NCI-H2029 (cell line): ENCODE data around the gene IFITM5.

Experiments
- DNase-seq: peaks from one replicate; lab custom pipeline; 2025; lab: John Stamatoyannopoulos, UW

Gene IFITM5

DNA sequence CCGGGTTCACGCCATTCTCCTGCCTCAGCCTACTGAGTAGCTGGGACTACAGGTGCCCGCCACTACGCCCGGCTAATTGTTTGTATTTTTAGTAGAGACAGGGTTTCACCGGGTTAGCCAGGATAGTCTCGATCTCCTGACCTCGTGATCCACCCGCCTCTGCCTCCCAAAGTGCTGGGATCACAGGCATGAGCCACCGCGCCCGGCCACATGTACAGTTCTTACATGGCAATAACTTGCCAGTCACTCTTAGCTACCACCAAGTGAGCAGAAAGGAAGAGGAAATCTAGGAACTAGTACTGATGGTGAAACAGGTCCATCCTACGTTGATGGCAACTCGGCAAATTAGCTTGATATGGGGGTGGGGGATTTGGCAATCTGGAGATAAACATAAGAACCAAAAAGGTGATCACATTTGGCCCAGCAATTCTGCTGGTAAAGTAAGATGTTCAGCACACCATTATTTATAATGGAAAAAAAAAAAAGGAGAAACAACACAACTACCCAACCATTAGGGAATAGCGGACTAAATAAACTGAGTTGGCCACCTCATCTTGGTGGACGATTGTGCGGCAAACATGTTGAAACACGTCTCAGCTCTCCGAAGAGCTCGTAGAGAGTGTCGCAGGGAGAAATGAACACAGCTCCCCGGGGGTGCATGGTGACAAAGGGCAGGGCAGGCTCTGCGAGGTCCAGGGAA is 15.8 kb downstream of the IFITM5 start:
- no peak for DNase-seq

DNA sequence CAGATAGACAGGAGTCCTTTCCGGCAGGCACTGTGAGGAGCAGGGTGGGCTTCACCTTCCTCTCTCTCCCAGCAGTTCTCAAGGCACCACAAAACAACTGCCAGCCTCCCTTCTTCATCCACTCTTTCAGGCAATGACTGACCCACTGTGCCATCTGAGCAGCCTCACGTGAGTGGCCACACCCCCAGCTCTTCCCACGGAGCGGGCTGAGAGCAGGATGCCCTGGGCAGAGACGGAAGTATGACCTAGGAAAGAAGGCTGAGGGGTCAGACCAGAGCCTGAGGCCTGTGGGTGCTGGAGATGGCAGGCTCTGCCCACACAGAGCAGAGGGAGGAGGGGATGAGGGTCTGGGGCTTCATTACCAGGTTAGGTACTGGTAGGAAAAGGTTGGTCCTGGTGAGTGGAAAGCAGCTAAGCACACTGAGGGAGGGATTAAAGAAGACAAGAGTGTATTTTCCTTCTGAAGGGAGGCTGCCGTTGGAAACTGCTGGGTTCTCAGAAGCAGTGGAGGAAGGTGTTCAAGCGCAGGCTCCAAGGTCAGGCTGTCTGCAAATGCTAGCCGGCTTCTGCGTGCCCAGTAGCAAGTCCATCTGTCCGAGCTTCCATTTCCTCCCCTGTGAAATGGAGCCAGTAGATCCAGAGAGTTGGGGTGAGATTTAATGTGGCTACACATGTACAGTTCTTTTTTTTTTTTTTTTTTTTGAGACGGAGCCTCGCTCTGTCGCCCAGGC is 16.5 kb downstream of the IFITM5 start:
- no peak for DNase-seq

DNA sequence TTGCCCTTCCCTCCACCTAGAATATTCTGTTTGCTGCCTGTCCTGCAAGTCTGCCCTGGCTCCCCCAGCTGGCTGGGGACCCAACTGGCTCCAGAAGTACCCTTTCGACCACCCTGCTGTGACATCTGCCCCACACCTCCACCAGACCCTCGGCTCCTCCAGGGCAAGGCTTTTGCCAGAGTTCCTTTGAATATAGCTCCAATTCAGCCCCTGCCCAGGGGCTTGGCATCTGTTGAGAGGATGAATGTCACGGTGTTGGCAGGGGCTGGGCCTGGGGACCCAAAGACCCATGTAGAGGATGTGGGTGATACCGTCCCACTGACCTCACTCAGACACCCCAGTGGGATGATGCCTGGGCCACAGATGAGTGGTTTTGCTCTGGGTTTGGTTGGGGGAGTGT is 17.2 kb downstream of the IFITM5 start:
- no peak for DNase-seq

DNA sequence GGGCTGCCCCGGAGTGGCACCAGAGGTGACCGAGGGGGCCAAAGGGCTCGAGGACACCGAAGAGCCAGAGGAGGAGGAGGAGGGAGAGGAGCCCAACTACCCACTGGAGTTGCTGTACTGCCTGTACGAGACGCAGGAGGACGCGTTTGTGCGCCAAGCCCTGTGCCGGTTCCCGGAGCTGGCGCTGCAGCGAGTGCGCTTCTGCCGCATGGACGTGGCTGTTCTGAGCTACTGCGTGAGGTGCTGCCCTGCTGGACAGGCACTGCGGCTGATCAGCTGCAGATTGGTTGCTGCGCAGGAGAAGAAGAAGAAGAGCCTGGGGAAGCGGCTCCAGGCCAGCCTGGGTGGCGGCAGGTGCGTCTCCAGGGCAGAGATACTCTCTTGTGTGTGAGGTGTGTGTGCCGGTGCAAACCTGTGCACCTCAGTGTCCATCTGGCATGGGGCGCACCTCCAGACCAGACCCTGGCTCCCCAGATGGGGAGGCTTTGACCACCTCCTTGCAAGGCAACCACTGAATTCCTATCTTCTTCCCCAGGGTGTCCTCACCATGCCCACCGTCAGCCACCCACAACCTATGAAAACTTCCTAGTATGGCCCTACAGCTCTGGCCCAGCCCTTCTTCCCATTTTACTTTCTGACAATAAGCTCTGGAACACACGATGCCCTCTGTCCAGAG is 17.7 kb downstream of the IFITM5 start:
- DNase-seq = no peak

DNA sequence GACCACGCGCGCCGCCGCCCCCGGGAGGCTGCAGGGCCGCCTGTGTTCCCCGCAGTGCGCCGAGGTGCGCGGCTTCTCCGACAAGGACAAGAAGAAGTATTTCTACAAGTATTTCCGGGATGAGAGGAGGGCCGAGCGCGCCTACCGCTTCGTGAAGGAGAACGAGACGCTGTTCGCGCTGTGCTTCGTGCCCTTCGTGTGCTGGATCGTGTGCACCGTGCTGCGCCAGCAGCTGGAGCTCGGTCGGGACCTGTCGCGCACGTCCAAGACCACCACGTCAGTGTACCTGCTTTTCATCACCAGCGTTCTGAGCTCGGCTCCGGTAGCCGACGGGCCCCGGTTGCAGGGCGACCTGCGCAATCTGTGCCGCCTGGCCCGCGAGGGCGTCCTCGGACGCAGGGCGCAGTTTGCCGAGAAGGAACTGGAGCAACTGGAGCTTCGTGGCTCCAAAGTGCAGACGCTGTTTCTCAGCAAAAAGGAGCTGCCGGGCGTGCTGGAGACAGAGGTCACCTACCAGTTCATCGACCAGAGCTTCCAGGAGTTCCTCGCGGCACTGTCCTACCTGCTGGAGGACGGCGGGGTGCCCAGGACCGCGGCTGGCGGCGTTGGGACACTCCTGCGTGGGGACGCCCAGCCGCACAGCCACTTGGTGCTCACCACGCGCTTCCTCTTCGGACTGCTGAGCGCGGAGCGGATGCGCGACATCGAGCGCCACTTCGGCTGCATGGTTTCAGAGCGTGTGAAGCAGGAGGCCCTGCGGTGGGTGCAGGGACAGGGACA is 18.4 kb downstream of the IFITM5 start:
- DNase-seq = no peak

DNA sequence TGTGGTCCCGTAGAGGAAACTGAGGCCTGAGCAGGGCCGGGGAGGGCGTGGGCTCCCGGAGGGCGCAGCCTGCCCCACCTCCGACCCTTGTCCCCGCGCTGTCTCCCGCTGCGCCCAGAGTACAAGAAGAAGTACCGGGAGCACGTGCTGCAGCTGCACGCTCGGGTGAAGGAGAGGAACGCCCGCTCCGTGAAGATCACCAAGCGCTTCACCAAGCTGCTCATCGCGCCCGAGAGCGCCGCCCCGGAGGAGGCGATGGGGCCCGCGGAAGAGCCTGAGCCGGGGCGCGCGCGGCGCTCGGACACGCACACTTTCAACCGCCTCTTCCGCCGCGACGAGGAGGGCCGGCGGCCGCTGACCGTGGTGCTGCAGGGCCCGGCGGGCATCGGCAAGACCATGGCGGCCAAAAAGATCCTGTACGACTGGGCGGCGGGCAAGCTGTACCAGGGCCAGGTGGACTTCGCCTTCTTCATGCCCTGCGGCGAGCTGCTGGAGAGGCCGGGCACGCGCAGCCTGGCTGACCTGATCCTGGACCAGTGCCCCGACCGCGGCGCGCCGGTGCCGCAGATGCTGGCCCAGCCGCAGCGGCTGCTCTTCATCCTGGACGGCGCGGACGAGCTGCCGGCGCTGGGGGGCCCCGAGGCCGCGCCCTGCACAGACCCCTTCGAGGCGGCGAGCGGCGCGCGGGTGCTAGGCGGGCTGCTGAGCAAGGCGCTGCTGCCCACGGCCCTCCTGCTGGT is 19.2 kb downstream of the IFITM5 start:
- DNase-seq = no peak

DNA sequence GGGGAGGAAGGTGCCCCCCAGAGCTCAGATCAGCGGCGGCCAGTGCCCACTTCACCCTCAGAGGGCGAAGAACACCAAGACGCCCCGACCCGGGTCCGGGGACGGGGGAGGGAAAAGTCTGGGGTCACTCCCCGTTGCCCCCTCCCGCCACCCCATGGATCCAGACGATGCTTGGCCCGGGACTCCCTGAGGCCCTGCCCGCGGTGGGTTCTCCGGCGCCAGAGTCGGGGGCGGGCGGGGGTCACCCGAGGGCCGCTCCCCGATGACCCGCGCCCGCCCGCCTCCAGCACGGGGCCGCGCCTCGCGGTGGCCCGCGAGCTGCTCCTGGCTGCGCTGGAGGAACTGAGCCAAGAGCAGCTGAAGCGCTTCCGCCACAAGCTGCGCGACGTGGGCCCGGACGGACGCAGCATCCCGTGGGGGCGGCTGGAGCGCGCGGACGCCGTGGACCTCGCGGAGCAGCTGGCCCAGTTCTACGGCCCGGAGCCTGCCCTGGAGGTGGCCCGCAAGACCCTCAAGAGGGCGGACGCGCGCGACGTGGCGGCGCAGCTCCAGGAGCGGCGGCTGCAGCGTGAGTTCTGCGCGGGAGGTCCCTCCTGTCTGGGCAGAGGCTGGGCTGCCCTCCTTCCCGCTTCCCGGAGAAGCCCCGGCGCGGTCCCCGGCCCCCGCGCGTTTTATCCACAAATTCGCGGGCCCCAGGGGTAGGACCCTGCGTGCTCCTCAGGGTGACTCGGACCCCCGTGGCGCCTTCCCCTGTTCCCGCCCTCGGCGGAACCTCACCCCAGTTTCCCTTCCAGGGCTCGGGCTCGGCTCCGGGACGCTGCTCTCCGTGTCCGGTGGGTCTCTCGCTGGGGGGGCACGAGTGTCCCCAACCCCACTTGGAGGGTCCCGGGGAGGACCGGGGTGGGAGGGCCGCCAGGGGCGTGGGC is 20.0 kb downstream of the IFITM5 start:
- no peak for DNase-seq

DNA sequence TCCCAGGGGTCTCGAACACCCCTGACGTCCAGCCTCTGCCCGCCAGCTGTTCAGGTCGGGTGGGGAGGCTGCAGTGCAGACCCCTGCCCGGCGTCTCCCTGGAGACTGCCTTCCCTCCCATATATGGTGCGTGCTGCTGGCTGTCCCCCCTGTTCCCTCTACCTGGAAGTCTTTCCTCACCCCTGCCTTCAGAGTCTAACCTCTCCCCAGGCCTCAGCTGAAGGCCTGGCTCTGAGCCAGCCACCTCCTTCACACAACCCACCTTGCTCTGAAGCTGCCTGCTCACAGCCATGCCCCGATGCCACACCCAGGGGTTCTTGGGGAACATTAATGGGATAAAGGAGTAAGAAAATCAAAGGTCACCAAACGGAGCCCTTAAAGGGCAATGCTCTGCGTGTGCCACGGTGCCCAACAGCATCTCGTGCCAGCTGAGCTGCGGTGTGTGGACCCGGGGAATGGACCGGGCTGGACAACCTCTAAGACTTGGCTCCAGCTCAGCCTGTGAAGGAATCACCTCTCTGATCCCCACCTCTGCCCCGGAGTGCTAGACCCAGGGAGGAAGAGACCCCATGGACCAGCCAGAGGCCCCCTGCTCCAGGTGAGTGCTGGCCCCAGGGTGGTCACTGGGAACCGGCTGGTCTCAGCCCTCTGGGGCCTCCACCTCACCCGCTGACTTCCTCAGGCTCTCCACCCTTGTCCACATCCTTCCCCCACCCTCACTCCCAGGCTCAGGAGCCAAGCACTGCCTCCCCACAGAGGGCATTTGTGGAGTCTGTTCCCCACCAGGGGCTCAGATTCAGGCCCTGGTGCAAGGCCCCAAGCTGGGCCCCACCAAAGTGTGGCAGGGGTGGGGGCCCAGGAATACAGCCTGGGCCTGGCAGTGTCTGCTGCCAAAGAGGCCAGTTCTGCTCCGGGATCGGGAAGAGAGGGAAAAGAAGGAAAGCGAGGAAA is 21.1 kb downstream of the IFITM5 start, which contains the start of gene NLRP6:
TSS of gene NLRP6 (plus strand) at position 407 of the 951 bp plus-strand sequence. CDS start at position 570, 163 bp downstream.
- no peak for DNase-seq

DNA sequence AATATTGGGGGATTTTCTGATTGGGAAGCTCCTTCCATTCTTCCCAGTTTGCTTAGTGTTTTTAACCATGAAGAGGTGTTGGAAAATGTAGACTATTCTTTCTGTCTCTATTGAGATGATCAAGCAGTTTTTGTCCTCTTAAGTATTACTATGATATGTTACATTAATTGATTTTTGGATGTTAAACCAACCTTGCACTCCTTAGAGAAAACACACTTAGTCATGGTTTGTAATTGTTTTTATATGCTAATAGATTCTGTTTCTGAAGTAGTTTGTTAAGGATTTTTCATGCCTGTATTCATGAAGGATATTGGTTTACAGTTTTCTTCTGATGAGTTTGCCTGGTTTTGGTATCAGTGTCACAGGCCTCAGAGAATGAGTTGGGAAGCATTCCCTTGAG is 23.1 kb downstream of the IFITM5 start:
- no peak for DNase-seq

DNA sequence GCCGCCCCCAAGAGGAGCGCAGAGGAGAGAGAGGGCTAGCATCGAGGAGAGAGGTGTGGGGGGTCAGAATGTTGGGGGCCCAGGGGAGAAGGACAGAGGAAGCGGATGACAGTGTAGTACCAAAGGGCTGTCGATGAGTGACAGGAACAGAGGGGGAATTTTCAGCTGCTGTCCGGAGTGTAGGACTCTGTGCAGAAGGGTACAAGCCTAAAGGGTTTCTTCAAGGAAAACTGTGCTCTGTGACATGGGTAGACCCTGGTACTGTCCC is 26.5 kb downstream of the IFITM5 start:
- DNase-seq = no peak

DNA sequence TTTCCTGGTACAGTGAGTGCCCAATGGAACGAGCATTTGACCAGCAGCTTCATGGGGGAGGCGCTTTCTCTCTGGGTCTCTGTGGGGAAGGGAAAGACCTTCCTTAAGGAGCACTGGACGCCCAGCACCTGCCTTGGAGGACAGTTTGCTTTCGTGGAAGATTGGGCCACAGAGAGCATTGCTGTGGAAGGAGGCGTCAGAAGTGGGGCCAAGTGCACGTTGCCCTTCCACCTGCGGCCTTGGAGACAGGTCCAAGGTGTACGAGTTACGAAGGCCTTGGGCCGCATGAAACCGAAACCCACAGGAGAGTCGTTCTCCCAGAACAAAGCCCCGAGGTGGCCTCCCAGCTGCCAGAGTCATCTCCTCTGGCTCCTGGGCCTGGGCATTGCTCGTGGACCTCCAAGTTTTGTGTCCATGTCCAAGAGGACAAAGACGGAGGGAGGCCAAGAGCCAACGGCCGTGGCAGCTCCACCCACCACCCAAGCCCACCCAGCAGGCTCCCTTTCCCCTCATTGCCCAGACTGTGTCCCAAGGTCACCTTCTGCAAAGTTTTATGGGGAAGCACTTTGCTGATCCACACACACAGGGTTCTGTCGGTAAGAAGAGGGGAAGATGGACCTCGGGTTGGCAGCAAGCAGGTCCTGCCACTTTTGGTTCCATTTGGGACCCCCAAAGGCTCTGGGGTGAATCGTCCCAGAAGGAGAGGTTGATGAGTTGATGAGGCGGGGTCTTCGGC is 27.0 kb downstream of the IFITM5 start:
- no peak for DNase-seq

DNA sequence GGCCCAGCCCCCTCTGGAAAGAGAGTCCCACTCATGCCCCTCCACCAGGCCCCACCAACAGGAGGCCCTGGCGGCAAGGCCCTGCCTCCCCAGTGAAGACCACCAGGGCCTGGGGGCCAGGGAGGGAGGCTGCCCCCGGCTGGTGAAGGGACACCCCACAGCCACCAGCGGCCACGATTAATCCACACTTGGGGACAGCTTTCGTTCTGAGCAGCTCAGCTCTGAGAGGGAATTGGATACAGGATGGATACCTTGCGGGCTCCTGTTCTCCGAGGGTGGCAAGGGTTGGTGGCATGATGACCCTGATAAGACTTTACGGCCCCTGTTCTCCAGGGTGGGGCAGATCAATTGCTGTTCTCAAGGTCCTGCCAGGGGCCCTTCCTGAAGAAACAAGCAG is 28.0 kb downstream of the IFITM5 start:
- no peak for DNase-seq

DNA sequence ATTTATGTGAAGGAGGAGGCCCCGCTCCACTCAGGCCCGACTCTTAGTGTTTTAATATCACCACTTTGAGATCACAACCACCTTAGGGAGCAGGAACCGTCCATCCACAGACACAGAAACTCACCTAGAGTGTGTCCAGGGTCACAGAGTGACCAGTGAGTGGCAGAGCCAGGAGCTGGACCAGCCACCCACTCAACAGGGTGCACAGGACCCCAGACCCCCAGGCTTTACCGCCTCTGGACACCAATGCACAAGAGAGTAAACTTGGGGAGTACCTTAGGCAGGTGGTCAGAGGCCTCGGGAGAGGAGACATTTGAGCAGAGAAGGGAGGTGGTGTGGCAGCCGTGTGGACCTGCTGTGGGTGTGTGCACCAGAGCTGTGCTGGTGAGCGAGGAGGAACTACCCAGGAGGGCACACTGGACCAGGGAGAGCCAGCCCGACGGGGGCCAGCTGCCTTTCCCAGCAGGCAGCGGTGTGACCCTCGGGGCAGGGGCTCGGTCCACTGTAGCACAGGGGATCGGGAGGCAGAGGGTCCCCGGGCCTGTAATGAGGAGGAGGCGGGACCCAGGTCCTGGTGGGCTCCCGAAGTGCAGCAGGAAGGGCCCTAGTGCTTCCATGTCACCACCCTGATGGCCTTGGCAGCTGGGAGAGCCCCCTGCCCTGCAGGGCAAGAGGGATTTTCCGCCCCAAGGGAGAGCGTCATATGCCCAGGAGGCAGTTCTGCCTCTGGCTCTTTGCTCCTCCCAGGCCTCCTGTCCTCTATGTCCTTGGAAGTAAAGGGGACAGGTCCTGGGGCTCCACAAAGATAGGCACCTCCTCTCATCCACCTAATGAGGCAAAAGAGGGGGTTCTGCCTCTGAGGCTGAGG is 28.6 kb downstream of the IFITM5 start:
- no peak for DNase-seq

DNA sequence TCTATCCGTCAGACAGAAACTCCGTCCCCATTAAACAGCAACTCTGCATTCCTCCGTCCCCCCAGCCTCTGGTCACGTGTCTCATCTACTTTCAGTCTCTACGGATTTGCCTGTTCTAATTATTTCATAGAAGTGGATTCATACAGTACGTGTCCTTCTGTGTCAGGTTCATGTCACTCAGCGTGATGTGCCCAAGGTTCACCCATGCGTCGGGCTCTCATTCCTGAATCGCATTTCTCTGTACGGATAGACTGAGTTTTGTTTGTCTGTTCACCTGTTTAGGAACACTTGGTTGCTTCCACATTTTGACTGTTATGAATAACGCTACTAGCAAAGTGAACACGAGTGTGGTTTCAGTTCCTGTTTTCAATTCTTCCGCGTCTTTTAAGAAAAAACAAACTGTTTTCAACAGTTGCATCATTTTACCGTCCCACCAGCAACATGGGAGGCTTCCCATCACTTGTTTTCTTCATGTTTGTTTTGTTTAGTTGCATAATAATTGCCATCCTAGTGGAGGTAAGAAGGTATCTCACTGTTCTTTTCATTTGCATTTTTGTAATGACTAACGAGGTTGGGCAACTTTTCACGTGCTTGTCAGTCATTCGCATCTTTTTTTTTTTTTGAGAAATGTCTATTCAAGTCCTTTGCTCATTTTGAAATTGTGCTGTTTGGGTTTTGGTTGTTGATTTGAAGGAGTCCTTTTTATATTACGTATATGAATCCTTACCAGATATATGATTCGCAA is 30.0 kb downstream of the IFITM5 start:
- DNase-seq = no peak

DNA sequence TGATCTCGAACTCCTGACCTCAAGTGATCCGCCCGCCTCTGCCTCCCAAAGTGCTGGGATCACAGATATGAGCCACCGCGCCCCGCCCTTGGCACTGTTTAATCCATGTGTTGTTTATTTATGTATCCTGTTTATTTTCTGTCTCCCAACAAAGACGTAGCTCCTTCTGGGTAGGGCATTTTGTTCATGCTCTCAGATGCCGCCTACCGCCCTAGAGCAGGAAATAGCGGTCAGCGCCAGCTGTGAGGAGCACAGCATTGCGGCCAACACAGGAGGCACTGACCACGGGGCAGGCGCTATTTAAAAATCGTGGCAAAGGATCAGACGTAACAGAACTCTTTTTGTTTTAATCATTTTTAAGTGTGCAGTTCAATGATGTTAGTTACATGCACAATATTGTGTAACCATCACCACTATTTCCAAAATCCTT is 30.6 kb downstream of the IFITM5 start:
- DNase-seq = peak; percentile 25

DNA sequence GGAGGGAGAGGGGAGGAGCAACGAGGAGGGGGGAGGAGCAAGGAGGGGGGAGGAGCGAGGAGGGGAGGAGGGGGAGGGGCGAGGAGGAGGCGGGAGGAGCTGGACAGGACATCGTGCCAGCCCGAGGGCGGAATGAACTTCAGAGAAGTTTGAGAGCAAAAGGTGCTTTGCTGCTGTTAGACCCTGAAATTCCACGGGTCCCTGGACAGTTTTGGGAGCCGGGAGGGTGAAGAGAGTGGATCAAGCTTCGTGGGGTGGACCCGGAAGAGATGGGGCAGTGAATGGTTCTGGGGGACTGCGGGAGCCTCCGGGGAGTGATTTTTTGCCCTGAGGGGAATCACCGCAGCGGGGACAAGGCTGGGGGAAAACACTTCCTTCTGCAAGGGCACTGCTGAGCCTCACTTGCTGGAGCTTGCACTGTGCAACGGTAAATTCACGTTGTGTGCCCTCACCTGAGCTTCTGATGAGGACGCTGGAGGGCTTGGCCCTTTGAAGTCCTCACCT is 31.8 kb downstream of the IFITM5 start:
- no peak for DNase-seq
